Stimulated activated naive CD8-positive, alpha-beta T cell treated with anti-CD3 and anti-CD28 coated beads, Interleukin-15, Interleukin-2, amounts not matched to agents 100 ng/mL and 50 ng/mL, for 24 hours (primary cell): Measurements from ENCODE around the gene PPP1R18.

Source experiments
- H3K27ac Mint-ChIP-seq: one replicate; pipeline ENCODE4 v1.8.0; 2021; ENCODE audit warnings: mild to moderate bottlenecking, mixed read lengths
- H3K27me3 Mint-ChIP-seq: one replicate; pipeline ENCODE4 v1.8.0; 2021; ENCODE audit warnings: mixed read lengths
- H3K36me3 Mint-ChIP-seq: one replicate; pipeline ENCODE4 v1.8.0; 2021; ENCODE audit warnings: low read depth, mixed read lengths
- H3K4me1 Mint-ChIP-seq: one replicate; pipeline ENCODE4 v1.8.0; 2021; ENCODE audit warnings: low read depth, mixed read lengths
- H3K4me3 Mint-ChIP-seq: one replicate; pipeline ENCODE4 v1.8.0; 2021; ENCODE audit warnings: mild to moderate bottlenecking, mixed read lengths
- H3K9me3 Mint-ChIP-seq: one replicate; pipeline ENCODE4 v1.8.0; 2021; ENCODE audit warnings: mixed read lengths

The PPP1R18 gene

DNA sequence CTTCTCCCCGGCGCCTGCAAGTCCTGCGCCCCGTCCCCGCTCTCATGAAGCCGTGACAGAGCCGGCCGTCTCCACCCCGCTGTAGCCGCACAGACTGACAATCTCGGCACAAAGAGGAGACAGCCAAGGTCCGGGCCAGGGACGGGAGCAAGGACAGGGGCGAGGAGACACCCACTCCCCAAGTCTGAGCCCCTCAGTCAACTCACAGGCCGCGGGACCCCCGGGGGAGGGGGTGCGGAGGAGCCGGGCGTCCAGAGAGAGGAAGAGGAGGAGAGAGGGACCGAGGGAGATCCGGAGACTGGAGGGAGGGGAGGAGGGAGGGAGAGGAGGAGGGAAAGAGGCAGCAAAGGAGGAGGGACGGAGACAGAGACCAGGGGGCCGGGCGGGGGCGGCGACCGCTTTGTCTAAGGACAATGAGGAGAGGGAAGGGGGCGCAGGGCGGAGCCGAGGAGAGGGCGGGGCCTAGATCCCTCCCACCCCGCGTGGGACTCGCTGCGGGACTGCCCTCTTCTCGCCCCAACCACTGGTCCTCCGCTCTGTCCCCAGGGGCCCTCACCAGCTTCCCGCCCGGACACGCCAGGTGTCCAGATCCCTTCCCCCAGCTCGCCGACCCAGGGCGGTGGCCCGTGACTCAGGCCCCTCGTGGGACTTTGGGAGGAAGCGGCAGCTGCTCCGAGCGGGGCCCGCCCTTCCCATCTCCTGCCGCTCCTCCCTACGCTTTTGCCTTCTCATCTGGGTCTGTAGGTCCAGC lies 638 bp upstream of the PPP1R18 start:
- H3K27me3 Mint-ChIP-seq, result no peaks in the 10 kb centered on the region
- peaks cover 33% of the 10 kb centered on the region for H3K36me3 Mint-ChIP-seq
- H3K27ac Mint-ChIP-seq, result peak overlapping the region; percentile 95
- no peaks in the 10 kb centered on the region for H3K9me3 Mint-ChIP-seq
- peaks cover 42% of the 10 kb centered on the region for H3K4me1 Mint-ChIP-seq
- peak overlapping the region; percentile 97 for H3K4me3 Mint-ChIP-seq

- H3K27me3 Mint-ChIP-seq, result no peaks in the 10 kb centered on the region
- H3K27ac Mint-ChIP-seq, result peak overlapping the region; percentile 95
- H3K36me3 Mint-ChIP-seq, result peaks cover 48% of the 10 kb centered on the region
- no peaks in the 10 kb centered on the region for H3K9me3 Mint-ChIP-seq
- peak overlapping the region; percentile 97 for H3K4me3 Mint-ChIP-seq
- peaks cover 44% of the 10 kb centered on the region for H3K4me1 Mint-ChIP-seq
Observed at GRCh38 chr6:30685157-30686008, 1.1 kb downstream of the PPP1R18 start.

- Mint-ChIP-seq H3K4me3 (peak overlapping the region; percentile 97), H3K27me3 (no peaks in the 10 kb centered on the region), H3K27ac (peak overlapping the region; percentile 95), H3K4me1 (peaks cover 44% of the 10 kb centered on the region), H3K36me3 (peaks cover 56% of the 10 kb centered on the region), H3K9me3 (no peaks in the 10 kb centered on the region)
Observed at GRCh38 chr6:30684386-30685156, 1.9 kb downstream of the PPP1R18 start.

GRCh38 chr6:30683980-30684338 lies 2.5 kb downstream of the PPP1R18 start:
- Mint-ChIP-seq H3K27me3 (no peaks in the 10 kb centered on the region), H3K27ac (peak overlapping the region; percentile 95), H3K4me1 (peaks cover 44% of the 10 kb centered on the region), H3K36me3 (peaks cover 62% of the 10 kb centered on the region), H3K4me3 (peak overlapping the region; percentile 97), H3K9me3 (no peaks in the 10 kb centered on the region)

GRCh38 chr6:30683183-30683979 lies 3.1 kb downstream of the PPP1R18 start:
- Mint-ChIP-seq H3K27ac (peak overlapping the region; percentile 95), H3K36me3 (peaks cover 66% of the 10 kb centered on the region), H3K9me3 (no peaks in the 10 kb centered on the region), H3K27me3 (no peaks in the 10 kb centered on the region), H3K4me3 (peak overlapping the region; percentile 97), H3K4me1 (peaks cover 43% of the 10 kb centered on the region)

GRCh38 chr6:30682143-30683117 lies 4.0 kb downstream of the PPP1R18 start:
- Mint-ChIP-seq H3K9me3 (no peaks in the 10 kb centered on the region), H3K27me3 (no peaks in the 10 kb centered on the region), H3K36me3 (peaks cover 72% of the 10 kb centered on the region), H3K27ac (peak overlapping the region; percentile 95), H3K4me1 (peaks cover 33% of the 10 kb centered on the region), H3K4me3 (peak overlapping the region; percentile 97)

- Mint-ChIP-seq H3K9me3 (no peaks in the 10 kb centered on the region), H3K27ac (peak overlapping the region; percentile 95), H3K27me3 (no peaks in the 10 kb centered on the region), H3K4me1 (peaks cover 33% of the 10 kb centered on the region), H3K36me3 (peaks cover 78% of the 10 kb centered on the region), H3K4me3 (peak overlapping the region; percentile 97)
Observed at GRCh38 chr6:30681766-30682142, 4.7 kb downstream of the PPP1R18 start.

DNA sequence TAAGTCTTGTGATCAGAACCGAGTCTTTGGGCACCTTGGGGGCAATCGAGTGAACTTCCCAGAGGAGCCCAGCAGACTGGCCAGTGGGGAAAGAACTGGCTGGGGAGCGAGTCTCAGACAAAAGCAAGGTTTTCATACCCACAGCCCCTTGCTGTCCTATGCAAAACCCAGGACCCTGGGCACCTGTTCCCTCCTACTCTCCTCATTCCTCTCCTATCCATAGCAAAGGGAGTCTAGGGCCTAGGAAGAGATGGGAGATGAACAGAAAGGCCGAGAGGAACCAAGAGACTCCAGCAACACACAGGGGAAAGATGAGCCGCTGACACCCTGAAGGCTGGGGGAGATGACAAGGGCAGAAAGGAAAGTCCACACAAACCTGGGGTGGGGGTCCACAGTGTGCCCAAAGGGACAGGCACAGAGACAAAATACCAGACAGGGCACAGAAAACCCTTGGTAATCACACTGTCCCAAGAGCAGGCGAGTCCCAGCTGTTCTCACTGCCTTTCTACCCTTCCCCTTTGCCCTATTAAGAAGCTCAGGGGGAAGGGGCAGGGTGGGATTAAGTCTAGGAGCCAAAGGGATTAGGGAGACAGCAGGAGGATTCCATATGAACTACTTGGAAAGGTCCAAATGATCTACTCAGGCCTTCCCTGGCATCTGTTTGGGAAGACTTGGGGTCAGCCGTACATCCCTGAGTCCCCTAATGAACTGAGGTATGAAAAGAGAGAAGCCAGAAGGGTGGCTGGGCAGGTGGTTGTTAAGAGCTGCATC lies 6.5 kb downstream of the PPP1R18 start:
- peaks cover 81% of the 10 kb centered on the region for H3K36me3 Mint-ChIP-seq

DNA sequence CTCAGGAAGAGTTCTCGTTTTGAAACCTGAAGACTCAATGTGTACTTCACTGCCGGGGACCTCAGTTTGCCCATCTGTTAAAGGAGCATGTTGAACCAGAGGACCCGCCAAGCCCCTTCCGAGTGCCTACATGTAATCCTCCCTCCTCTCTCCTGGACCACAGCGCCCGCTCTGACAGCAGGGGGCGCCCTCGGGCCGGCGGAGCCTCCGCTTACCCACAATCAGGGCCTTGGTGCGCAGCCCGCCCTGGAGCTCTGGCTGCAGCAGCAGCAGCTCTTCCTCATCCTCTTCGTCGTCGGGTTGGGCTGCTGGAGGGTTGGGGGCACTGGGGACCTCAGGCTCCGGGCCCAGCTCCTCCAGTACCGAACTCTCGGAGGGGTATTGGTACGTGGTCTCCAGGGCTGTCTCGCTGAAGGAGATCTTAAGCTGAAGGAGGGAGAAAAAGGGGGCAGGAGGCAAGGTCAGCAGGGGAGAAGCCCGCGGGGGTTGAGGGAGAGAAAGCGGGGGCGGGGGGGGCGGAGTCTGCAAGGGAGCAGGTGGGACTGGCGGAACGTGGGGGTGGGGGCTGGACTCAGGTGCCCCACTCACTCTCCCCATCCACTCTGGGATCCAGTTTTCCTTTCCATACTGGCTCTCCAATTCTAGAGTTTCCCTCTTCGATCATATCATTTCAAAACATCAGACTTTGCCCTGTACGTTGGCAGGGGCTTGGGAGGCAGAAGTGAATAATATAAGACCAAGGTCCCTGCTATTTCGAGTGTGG lies 7.3 kb downstream of the PPP1R18 start:
- Mint-ChIP-seq H3K9me3 (no peaks in the 10 kb centered on the region), H3K4me3 (peak overlapping the region; percentile 97), H3K4me1 (peaks cover 33% of the 10 kb centered on the region), H3K27ac (peak overlapping the region; percentile 95), H3K27me3 (no peaks in the 10 kb centered on the region), H3K36me3 (peaks cover 75% of the 10 kb centered on the region)

More for the DNA sequence above, 6.5 kb downstream of the PPP1R18 start:
- Mint-ChIP-seq H3K4me1 (peaks cover 33% of the 10 kb centered on the region), H3K27me3 (no peaks in the 10 kb centered on the region), H3K27ac (peak overlapping the region; percentile 95), H3K4me3 (peak overlapping the region; percentile 97), H3K9me3 (no peaks in the 10 kb centered on the region)

DNA sequence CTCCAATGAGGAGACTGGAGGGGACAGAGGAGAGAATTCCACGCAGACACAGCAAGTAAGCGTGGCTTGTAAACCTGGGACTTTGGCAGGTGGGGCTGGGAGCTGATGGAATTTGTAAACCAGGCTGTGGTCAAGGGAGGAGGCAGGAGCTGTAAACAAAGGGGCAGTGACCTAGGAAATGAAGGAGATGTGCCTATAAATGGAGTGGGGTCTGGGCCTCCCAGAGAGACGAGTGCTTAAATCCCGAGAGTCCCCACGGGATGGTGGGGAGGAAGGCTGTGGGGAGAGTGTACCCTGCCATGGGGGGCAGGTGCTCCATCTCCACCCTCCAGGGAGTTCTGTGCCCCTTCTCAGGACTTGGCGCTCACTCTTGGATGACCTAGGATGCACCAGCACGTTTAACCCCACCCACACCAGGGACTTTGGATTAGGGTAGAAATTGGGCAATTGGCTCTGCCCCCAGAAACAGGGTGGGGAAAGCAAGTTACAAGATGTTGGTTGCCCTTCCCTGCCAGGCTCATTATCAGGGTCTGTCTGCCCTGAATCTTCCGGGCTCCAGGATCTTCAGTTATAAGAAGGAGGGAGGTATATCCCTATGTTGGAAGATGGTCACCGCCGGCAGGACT lies 9.7 kb downstream of the PPP1R18 start:
- H3K9me3 Mint-ChIP-seq, result no peaks in the 10 kb centered on the region
- H3K27me3 Mint-ChIP-seq, result no peaks in the 10 kb centered on the region
- no peak overlapping the region for H3K27ac Mint-ChIP-seq
- no peak overlapping the region for H3K4me3 Mint-ChIP-seq
- H3K4me1 Mint-ChIP-seq, result peaks cover 34% of the 10 kb centered on the region
- H3K36me3 Mint-ChIP-seq, result peaks cover 53% of the 10 kb centered on the region

GRCh38 chr6:30672445-30673253 lies 13.8 kb downstream of the PPP1R18 start, which contains the start of gene DHX16:
Gene DHX16, minus strand, starts transcription at chr6:30673006. Its CDS starts 165 bp downstream, at chr6:30672841.
- Mint-ChIP-seq H3K36me3 (peaks cover 37% of the 10 kb centered on the region), H3K4me3 (peak within 1 kb of the TSS; percentile 94), H3K9me3 (no peaks in the 10 kb centered on the region), H3K27ac (peak within 1 kb of the TSS; percentile 93), H3K4me1 (peaks cover 18% of the 10 kb centered on the region), H3K27me3 (no peaks in the 10 kb centered on the region)
